Kidney (tissue), 14 donors: ENCODE measurements around the gene LLGL2. TPM values are rescaled to one million over a fixed set of nuclear protein-coding genes. Genes with fewer than 3 reads are reported as not detected.
"Not testable (repeated sequence)": the region's sequence is repeated elsewhere in the genome, so short reads cannot be mapped to it uniquely, and the experiment has no call there.

ENCODE experiments used
- DNase-seq, 5 donors: peaks; one replicate each; pipeline ENCODE4 v3.0.0-alpha.2; 2013 to 2020
- FAIRE-seq: peaks from 2 replicates; lab custom pipeline; 2012; peaks lifted over from hg19 to GRCh38; lab: Jason Lieb, UNC
- H3K27ac ChIP-seq, 2 donors: one replicate each; pipeline ENCODE4 v1.7.0; 2013; ENCODE audit warnings: low read depth in 2 of 2, low read length in 2 of 2, inconsistent platforms in 1 of 2
- H3K27me3 ChIP-seq: one replicate; pipeline ENCODE4 v1.7.1; 2013; ENCODE audit warnings: low read length, inconsistent platforms; ENCODE audit not compliant: control insufficient read depth, insufficient read depth
- H3K36me3 ChIP-seq, 3 donors: one replicate each; pipeline versions ENCODE4 v1.7.0 to v1.7.1; 2013; ENCODE audit warnings: low read length in 3 of 3, control low read depth in 1 of 3, inconsistent platforms in 1 of 3; ENCODE audit not compliant: insufficient read depth in 3 of 3, control insufficient read depth in 2 of 3
- H3K4me1 ChIP-seq, 3 donors: one replicate each; pipeline versions ENCODE4 v1.7.0 to v1.7.1; 2013; ENCODE audit warnings: low read length in 3 of 3, inconsistent platforms in 1 of 3, low read depth in 1 of 3; ENCODE audit not compliant: control insufficient read depth in 2 of 3, insufficient read depth in 2 of 3
- H3K4me3 ChIP-seq, 3 donors: one replicate each; pipeline versions ENCODE4 v1.7.0 to v1.8.1; 2013; ENCODE audit warnings: low read length in 3 of 3, control low read depth in 1 of 3, inconsistent platforms in 1 of 3
- H3K9ac ChIP-seq, 3 donors: one replicate each; pipeline versions ENCODE4 v1.7.0 to v1.7.1; 2013; ENCODE audit warnings: low read length in 3 of 3, control low read depth in 1 of 3, inconsistent platforms in 1 of 3
- H3K9me3 ChIP-seq, 3 donors: one replicate each; pipeline versions ENCODE4 v1.7.0 to v1.7.1; 2013; ENCODE audit warnings: low read length in 3 of 3, control low read depth in 1 of 3, inconsistent platforms in 1 of 3; ENCODE audit not compliant: control insufficient read depth in 2 of 3, insufficient read depth in 1 of 3
- intact Hi-C: fragments of 100-400 bp; cut with DNase I; formaldehyde crosslinking; loops from one replicate; pipeline ENCODE4 v1.11.1; 2022
- polyA plus RNA-seq: library from polyadenylated mRNA; stranded (reverse); fragments of 350-450 nt; fragmentation: Illumina TruSeq; extraction: RNeasy Lipid Tissue Mini Kit (QIAGEN cat#74804); gene quantifications from one replicate; pipeline ENCODE4 v1.2.3, GENCODE V29; 2014; ENCODE audit warnings: low read depth, low replicate concordance; ENCODE audit not compliant: insufficient read depth
- total RNA-seq: library from RNA; stranded (reverse); fragmentation: NEBNext Ultra II Directional; extraction: Animal tissue kit (Norgen Biotek cat#: 25700); gene quantifications from one replicate; pipeline ENCODE4 v1.2.1, GENCODE V29; 2021
- TF ChIP-seq, protein P1 (sequence below): IDR thresholded peaks from 3 replicates; pipeline ENCODE4 v1.5.1; 2012; ENCODE audit warnings: mild to moderate bottlenecking, moderate library complexity, borderline replicate concordance; ENCODE audit not compliant: insufficient read depth; ENCODE audit errors: extremely low read depth
- donor health status: control.
- donor health status: control.
- donor health status: control.
- donor health status: control.
- donor health status: control.
- donor health status: DM: yes; HTN: yes; CAD: no.
- donor health status: Normal renal cell carcinoma (clear cell type).

Gene LLGL2
- total and polyA plus RNA-seq, 2 donors from 2014 or later, result 181 to 262 TPM

DNA sequence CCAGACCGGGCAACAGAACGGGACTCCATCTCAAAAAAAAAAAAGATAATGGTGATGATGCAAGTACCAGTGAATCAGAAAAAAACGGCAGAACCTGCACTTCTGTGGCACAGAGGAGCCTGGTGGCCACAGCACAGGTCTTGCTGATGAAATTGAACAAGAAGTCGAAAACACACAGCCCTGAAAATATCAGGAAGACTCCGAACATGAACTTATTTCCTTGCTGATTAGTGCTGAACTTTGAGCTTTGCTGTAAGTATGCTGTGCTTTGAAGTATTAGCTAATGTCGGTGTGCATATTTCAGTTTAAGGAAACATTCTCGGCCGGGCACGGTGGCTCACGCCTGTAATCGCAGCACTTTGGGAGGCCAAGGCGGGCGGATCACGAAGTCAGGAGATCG lies 51.2 kb downstream of the LLGL2 start:
- intact Hi-C loops, result no loop called here
- TF ChIP-seq, protein P1, sequence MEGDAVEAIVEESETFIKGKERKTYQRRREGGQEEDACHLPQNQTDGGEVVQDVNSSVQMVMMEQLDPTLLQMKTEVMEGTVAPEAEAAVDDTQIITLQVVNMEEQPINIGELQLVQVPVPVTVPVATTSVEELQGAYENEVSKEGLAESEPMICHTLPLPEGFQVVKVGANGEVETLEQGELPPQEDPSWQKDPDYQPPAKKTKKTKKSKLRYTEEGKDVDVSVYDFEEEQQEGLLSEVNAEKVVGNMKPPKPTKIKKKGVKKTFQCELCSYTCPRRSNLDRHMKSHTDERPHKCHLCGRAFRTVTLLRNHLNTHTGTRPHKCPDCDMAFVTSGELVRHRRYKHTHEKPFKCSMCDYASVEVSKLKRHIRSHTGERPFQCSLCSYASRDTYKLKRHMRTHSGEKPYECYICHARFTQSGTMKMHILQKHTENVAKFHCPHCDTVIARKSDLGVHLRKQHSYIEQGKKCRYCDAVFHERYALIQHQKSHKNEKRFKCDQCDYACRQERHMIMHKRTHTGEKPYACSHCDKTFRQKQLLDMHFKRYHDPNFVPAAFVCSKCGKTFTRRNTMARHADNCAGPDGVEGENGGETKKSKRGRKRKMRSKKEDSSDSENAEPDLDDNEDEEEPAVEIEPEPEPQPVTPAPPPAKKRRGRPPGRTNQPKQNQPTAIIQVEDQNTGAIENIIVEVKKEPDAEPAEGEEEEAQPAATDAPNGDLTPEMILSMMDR, result no peak
- no peak for DNase-seq
- H3K36me3 ChIP-seq, result peaks cover 0 to 2% (median 0%) of the 10 kb centered on the region in 3 donors
- no peaks in the 10 kb centered on the region for H3K27me3 ChIP-seq
- H3K27ac ChIP-seq, result no peak overlapping the region
- H3K4me3 ChIP-seq, result no peak overlapping the region
- H3K9me3 ChIP-seq, result no peaks in the 10 kb centered on the region
- no peak overlapping the region for H3K9ac ChIP-seq
- FAIRE-seq, result no peak
- peaks cover 0 to 8% (median 2%) of the 10 kb centered on the region in 3 donors for H3K4me1 ChIP-seq

DNA sequence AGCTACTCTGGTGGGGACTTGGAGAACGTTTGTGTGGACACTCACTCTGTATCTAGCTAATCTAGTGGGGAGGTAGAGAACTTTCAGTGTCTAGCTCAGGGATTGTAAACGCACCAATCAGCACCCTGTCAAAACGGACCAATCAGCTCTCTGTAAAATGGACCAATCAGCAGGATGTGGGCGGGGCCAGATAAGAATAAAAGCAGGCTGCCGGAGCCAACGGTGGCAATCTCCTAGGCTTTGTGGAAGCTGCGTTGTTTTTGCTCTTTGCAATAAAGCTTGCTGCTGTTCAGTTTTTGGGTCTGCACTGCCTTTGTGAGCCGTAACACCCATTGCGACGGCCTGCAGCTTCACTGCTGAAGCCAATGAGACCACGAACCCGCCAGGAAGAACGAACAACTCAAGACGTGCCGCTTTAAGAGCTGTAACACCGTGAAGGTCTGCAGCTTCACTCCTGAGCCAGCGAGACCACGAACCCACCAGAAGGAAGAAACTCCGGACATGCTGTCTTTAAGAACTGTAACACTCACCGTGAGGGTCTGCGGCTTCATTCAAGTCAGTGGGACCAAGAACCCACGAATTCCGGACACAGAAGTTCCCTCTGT lies 55.7 kb downstream of the LLGL2 start:
- H3K4me3 ChIP-seq, intact Hi-C loops, H3K4me1 ChIP-seq, H3K27ac ChIP-seq, FAIRE-seq, DNase-seq, H3K36me3 ChIP-seq, H3K9ac ChIP-seq, H3K27me3 ChIP-seq, H3K9me3 ChIP-seq: not testable (repeated sequence)

DNA sequence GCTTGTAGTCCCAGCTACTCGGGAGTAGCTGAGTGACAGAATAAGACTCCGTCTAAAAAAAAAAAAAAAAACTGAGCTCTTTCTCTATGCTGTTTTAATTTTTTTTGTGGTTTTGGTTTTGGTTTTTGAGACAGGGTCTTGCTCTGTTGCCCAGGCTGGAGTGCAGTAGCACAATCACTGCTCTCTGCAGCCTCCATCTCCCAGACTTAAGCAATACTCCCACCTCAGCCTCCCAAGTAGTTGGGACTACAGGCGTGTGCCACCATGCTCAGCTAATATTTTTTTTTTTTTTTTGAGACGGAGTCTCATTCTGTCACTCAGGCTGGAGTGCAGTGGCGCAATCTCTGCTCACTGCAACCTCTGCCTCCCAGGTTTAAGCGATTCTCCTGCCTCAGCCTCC lies 57.7 kb downstream of the LLGL2 start:
- FAIRE-seq, DNase-seq, intact Hi-C loops, H3K4me3 ChIP-seq, H3K9me3 ChIP-seq, H3K36me3 ChIP-seq, H3K27me3 ChIP-seq, H3K27ac ChIP-seq, H3K9ac ChIP-seq: not testable (repeated sequence)
- peaks cover 0 to 11% (median 8%) of the 10 kb centered on the region in 3 donors for H3K4me1 ChIP-seq

DNA sequence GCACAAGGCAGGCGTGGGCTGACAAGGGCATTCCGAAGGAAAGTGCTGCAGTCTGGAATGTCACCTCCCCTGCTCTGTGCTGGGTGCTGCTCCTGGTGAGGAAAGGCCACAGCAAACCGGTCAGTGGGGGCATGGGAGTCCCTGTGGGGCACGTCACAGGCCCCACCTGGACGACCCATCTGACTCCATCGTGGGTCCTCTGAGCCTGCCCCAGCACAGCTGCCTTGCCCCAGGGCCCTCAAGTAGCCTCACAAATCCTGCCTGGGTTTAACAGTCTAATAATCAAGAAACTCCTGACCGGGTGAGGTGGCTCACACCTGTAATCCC lies 59.3 kb downstream of the LLGL2 start:
- DNase-seq (no peak), FAIRE-seq (no peak)
- TF ChIP-seq, protein P1, result no peak
- no peak overlapping the region for H3K27ac ChIP-seq
- H3K9ac ChIP-seq, result no peak overlapping the region
- intact Hi-C loops, result no loop called here
- no peaks in the 10 kb centered on the region for H3K9me3 ChIP-seq
- no peaks in the 10 kb centered on the region for H3K36me3 ChIP-seq
- H3K27me3 ChIP-seq, result no peaks in the 10 kb centered on the region
- H3K4me3 ChIP-seq, result no peak overlapping the region
- H3K4me1 ChIP-seq, result peaks cover 0 to 6% (median 3%) of the 10 kb centered on the region in 3 donors
